Amygdala (tissue), 56 donors: ENCODE results near the gene P3R3URF.

ENCODE experiments used
- DNase-seq, 56 donors: peaks; one replicate each; lab custom pipeline; 2025; lab: John Stamatoyannopoulos, UW

P3R3URF gene

GRCh38 chr1:46194641-46195193, 18.4 kb upstream of the P3R3URF start:
- no peak for DNase-seq

GRCh38 chr1:46193984-46194570, 17.8 kb upstream of the P3R3URF start:
- no peak for DNase-seq

GRCh38 chr1:46193285-46193684, 17.0 kb upstream of the P3R3URF start:
- no peak for DNase-seq

GRCh38 chr1:46192171-46192570, 15.9 kb upstream of the P3R3URF start:
- DNase-seq, result no peak

- no peak for DNase-seq
These were observed 14.9 kb upstream of the P3R3URF start for GRCh38 chr1:46191033-46191701.

GRCh38 chr1:46190539-46190938, 14.3 kb upstream of the P3R3URF start:
- DNase-seq, result no peak

- DNase-seq, result no peak
These were observed 12.2 kb upstream of the P3R3URF start for GRCh38 chr1:46188295-46189030.

- DNase-seq, result no peak
These were observed 11.0 kb upstream of the P3R3URF start for GRCh38 chr1:46187106-46187869.

- no peak for DNase-seq
These were observed 9.8 kb upstream of the P3R3URF start for GRCh38 chr1:46186076-46186475.

- DNase-seq, result no peak
These were observed 8.8 kb upstream of the P3R3URF start for GRCh38 chr1:46184920-46185658.

GRCh38 chr1:46183926-46184557, 7.8 kb upstream of the P3R3URF start:
- no peak for DNase-seq

- DNase-seq, result peak in 5 of 56 donors; percentile 12 to 41 (median 25)
These were observed 7.0 kb upstream of the P3R3URF start for GRCh38 chr1:46183079-46183847.

GRCh38 chr1:46181343-46182260, 5.3 kb upstream of the P3R3URF start:
- DNase-seq, result no peak

- peak in 18 of 56 donors; percentile 7 to 52 (median 22) for DNase-seq
These were observed 3.9 kb upstream of the P3R3URF start for GRCh38 chr1:46180082-46180616.

- peak in 52 of 56 donors; percentile 13 to 90 (median 60) for DNase-seq
These were observed 3.1 kb upstream of the P3R3URF start for GRCh38 chr1:46179138-46180081.

GRCh38 chr1:46175243-46175642, 1.0 kb downstream of the P3R3URF start:
- DNase-seq, result peak in 1 of 56 donors; percentile 21
